Stimulated activated CD8-positive, alpha-beta memory T cell treated with anti-CD3 and anti-CD28 coated beads, Interleukin-7, amount 100 ng/mL, for 48 hours (primary cell): ENCODE measurements around the gene KAT2B.
"Not testable (repeated sequence)": the region's sequence is repeated elsewhere in the genome, so short reads cannot be mapped to it uniquely, and the experiment has no call there.

Source experiments
- DNase-seq, 2 donors: peaks; one replicate each; pipeline ENCODE4 v3.0.0-alpha.2; 2020; ENCODE audit warnings: low read depth in 1 of 2; ENCODE audit errors: extremely low read depth in 1 of 2

The KAT2B gene

GRCh38 chr3:20041197-20041780 lies 1.0 kb downstream of the KAT2B start:
- peak; percentile 53 to 80 for DNase-seq

- no peak for DNase-seq
Observed at GRCh38 chr3:20042331-20042730, 2.1 kb downstream of the KAT2B start.

GRCh38 chr3:20043396-20043795 lies 3.1 kb downstream of the KAT2B start:
- no peak for DNase-seq

- no peak for DNase-seq
Observed at GRCh38 chr3:20043825-20044224, 3.6 kb downstream of the KAT2B start.

GRCh38 chr3:20045141-20045540 lies 4.9 kb downstream of the KAT2B start:
- DNase-seq: not testable (repeated sequence)

- no peak for DNase-seq
Observed at GRCh38 chr3:20046556-20046955, 6.3 kb downstream of the KAT2B start.

- no peak for DNase-seq
Observed at GRCh38 chr3:20047341-20047779, 7.1 kb downstream of the KAT2B start.

GRCh38 chr3:20047976-20048883 lies 8.0 kb downstream of the KAT2B start:
- DNase-seq: no peak

- no peak for DNase-seq
Observed at GRCh38 chr3:20051123-20051806, 11.0 kb downstream of the KAT2B start.

GRCh38 chr3:20052851-20053250 lies 12.6 kb downstream of the KAT2B start:
- DNase-seq: no peak

- peak; percentile 43 to 77 for DNase-seq
Observed at GRCh38 chr3:20054549-20054987, 14.3 kb downstream of the KAT2B start.

GRCh38 chr3:20055020-20055775 lies 15.0 kb downstream of the KAT2B start:
- peak in 1 of 2 donors; percentile 41 for DNase-seq

GRCh38 chr3:20055842-20056241 lies 15.6 kb downstream of the KAT2B start:
- no peak for DNase-seq

GRCh38 chr3:20056725-20057611 lies 16.7 kb downstream of the KAT2B start:
- peak in 1 of 2 donors; percentile 37 for DNase-seq

GRCh38 chr3:20057612-20058180 lies 17.4 kb downstream of the KAT2B start:
- DNase-seq: no peak

- no peak for DNase-seq
Observed at GRCh38 chr3:20059929-20060328, 19.7 kb downstream of the KAT2B start.

GRCh38 chr3:20060974-20061685 lies 20.9 kb downstream of the KAT2B start:
- DNase-seq: peak in 1 of 2 donors; percentile 34

GRCh38 chr3:20062996-20063395 lies 22.8 kb downstream of the KAT2B start:
- no peak for DNase-seq

- DNase-seq: no peak
Observed at GRCh38 chr3:20064387-20064786, 24.1 kb downstream of the KAT2B start.
